GM12872 (cell line): ENCODE data around the gene FMN1.

Experiments
- CTCF ChIP-seq: IDR thresholded peaks from 3 replicates; pipeline ENCODE4 v1.5.1; 2011; ENCODE audit warnings: low read depth, mild to moderate bottlenecking, low read length, moderate library complexity; ENCODE audit not compliant: insufficient read depth

FMN1 gene

GRCh38 chr15:33119865-33120264 lies 74.6 kb downstream of the FMN1 start:
- TF ChIP-seq CTCF = no peak

- TF ChIP-seq CTCF = no peak
Observed at GRCh38 chr15:33119273-33119672, 75.2 kb downstream of the FMN1 start.

- TF ChIP-seq CTCF = no peak
Observed at GRCh38 chr15:33116198-33116597, 78.3 kb downstream of the FMN1 start.

DNA sequence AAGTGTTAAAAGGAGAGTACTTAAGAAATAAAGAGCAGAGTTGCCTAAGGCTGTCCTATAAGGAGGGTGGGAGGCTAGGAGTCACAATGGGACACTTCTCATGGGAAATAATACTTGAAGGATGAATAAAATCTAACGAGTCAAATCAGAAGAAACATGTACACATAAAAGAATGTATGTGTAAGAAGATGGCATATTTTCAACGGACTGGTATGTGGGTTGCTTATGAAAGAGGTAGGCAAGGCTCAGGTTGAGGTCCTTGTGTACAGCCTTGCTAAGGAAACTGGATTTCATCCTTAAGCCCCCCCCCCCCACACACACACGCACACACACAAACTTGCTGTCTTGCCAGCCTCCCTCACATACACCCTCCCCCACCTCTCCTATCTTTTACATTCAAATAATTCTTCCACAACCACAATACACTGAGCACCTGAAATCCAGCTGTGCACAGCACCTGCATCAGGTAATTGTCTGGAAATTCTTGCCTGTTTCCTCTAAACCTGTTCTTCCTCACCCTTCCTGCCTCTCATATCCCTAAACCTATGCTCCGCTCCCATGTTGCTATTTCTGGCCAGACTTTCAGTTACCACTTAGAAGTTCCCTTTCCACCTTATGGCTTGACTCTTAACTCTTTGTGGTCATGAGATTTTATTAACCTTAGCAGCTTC lies 79.2 kb downstream of the FMN1 start:
- no peak for TF ChIP-seq CTCF

DNA sequence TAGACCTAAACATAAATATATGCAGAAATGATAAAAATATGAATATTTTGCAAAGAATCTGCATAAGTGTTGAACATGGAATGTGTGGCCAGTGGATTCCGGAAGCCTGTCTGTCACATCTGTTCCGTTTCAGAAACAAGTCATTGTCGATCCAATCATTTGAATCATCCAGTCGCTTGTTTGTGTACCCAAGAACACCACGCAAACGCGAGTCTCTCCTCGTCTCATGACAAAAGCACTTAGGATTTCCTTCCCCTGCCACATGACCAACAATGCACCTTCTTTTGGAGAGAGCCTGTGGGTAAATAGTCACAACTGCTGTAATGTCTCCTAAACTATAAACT lies 80.2 kb downstream of the FMN1 start:
- no peak for TF ChIP-seq CTCF

GRCh38 chr15:33113666-33114373 lies 80.7 kb downstream of the FMN1 start:
- TF ChIP-seq CTCF = no peak

DNA sequence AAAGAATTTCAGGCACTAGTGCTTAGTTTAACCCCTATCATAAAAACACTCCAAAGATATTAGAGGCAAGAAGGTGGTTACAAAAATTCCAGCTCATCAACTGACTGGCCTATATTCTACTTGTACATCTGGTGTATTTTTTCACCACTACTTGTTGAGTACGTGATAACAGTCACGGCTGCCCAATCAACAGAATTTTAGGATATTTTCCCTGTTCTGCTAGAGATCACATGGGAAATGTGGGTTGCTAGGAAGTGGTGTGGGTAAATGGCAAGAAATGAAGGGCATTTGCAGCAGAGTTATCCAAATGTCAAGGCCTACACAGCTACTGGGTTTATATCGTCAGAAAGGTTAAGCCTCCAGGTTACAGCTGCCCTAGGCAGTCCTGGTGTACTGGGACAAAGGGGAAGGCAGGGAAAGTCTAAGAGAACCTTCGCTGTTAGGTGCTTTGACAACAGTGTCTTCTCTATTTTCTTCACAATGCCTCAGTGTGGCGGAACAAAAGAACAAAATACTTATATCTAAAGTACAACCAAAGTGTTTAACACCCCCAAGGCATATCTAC lies 81.9 kb downstream of the FMN1 start:
- TF ChIP-seq CTCF = no peak
